NCI-H526 treated with DMSO at 0.1 percent for 48 hours (cell line): ENCODE data around the gene ANKRD28.
"Not testable (repeated sequence)": the region's sequence is repeated elsewhere in the genome, so short reads cannot be mapped to it uniquely, and the experiment has no call there.

ENCODE experiments used
- DNase-seq: peaks from one replicate; lab custom pipeline; 2025; lab: John Stamatoyannopoulos, UW

Gene ANKRD28

DNA sequence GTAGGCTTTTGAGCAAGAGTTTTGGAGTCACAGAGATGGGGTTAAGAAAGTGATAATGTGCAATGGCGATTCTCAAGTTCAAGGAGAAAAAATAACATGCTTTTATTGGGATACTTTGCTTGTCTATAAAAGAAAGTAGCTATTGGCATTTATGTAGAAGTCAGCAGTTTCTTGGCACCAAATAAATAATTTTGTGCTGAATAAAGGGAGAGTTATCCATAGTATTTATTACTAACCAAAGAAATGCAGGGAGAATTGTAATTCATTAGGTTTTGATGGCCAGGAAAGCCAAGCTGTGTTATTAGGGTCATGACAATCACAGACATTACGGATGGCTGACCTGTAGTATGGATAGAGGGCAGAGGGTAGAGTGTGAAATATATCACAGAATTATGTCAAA lies 163.1 kb downstream of the ANKRD28 start:
- no peak for DNase-seq

DNA sequence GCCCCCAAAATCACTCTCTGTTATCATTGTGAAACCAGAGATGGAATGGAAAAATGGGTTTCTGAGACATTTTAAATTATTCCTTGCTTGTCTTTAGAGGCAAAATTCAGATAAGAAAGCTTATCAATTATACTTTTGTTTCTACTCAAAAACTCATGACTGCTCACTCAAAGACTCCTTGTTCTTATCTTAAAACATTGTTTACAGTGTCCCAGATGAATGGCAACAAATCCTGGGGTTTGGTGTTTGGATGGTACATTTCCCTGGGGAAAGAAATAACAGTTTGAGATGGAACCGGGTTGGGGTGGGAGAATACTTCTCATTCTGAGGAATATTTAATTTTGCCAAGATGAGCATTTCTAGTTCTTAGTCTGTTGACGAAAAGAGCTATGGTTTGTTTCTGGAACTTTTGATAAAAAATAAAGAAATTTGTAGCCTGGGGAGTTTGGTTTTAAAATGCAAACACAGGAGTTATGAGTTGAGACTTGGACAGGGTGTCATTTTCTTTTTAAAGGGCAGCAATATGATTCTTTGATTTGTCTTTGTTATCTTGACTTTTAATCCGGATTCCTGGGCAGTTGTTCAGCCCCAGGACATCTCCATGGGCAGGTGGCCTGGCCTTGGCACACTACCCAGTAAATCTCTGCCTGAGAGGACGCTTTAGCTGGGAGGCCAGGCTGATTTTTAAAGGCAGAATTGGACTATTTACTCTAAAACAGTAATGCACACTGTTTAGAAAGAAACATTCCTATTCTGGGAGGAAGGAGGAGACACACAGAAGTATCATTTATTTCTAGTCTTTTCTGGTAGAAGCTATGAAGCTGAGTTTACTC lies 163.8 kb downstream of the ANKRD28 start:
- no peak for DNase-seq

DNA sequence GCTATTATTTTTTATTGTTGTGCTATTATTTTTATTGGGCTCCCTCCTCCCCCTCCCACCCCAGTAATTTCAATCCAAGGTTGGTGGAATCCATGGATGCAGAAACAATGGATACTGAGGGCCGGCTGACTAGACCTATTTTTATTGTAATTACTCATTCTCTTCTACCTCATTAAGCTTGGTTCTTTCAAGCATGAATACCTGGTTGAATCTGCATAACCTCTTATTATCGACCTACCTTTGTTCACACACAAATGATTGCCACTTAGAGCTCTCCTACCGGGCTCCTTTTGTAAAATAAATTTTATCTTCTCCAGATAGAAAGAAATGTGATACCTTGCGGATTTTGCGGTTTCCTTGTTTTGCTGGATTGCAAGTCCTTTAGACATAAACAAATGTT lies 164.6 kb downstream of the ANKRD28 start:
- DNase-seq, result peak; percentile 17

DNA sequence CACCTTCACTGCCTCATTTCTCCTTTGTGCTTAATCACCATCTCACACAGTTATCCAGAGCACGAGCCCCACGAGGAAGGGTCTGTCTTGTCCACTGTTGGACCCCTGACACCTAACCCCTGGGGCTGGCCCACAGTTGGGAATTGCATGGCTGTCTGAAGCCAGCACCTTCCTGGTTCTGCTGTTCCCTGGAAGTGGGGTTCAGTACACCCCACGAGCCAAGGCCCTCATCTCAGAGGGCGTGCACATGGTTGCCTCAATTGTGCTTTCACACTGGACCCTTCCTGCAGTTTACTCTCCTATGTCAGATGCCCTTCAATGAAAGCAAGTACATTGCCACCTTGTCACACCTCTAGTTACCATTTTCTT lies 165.6 kb downstream of the ANKRD28 start:
- DNase-seq, result no peak

GRCh38 chr3:15631426-15632211 lies 166.2 kb downstream of the ANKRD28 start:
- DNase-seq, result no peak

GRCh38 chr3:15630646-15631350 lies 167.0 kb downstream of the ANKRD28 start:
- no peak for DNase-seq

DNA sequence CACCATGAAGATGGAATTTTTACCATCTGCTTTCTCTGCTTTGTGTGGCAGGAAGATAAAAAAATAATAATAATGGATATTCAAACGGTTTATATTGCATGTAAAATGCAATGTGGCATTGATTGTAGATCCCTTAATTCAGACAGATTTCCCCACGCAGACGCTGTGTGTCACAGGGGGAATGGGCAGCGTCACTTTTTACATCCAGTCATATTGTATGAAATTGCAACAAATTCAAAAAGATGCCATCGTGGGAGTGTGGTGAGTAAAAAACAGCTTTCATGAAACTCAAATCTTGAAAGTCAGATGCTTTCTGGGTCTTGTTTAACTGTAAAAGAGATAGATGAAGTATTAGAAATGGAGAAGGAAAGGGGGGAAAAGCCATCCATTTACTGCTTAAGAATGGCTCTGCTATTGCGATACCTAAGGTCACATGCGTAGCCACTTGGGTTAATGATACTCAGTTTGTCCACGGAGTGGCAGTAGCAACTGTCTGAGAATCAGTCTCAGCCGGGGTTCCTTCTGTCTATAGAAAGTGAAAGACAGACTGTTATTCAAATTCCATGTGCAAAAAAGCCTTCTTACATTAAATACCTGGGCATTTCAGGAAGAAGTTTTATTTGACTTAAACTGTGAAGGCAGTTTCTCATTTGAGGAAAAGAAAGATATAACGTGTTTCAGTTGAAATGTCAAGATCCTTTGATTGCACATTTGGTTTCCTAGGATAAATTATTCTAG lies 167.8 kb downstream of the ANKRD28 start:
- DNase-seq, result peak; percentile 57

DNA sequence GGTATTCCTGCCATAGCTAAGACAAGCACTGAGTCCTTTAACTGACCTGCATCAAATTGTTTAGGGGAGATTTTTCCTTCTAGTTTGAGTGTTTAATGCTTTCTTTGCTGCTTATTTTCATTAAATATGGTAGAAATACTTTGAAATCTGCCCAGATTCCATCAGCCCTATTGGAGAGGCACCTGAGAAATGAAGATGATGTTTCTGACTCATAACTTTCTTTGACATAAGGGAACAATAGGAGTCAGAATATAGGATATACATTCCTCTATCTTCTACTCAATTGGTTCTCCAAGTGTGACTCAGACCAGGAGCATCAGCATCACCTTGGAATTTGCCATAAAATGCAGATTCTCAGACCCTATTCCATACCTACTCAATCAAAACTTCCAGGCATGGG lies 168.8 kb downstream of the ANKRD28 start:
- no peak for DNase-seq

DNA sequence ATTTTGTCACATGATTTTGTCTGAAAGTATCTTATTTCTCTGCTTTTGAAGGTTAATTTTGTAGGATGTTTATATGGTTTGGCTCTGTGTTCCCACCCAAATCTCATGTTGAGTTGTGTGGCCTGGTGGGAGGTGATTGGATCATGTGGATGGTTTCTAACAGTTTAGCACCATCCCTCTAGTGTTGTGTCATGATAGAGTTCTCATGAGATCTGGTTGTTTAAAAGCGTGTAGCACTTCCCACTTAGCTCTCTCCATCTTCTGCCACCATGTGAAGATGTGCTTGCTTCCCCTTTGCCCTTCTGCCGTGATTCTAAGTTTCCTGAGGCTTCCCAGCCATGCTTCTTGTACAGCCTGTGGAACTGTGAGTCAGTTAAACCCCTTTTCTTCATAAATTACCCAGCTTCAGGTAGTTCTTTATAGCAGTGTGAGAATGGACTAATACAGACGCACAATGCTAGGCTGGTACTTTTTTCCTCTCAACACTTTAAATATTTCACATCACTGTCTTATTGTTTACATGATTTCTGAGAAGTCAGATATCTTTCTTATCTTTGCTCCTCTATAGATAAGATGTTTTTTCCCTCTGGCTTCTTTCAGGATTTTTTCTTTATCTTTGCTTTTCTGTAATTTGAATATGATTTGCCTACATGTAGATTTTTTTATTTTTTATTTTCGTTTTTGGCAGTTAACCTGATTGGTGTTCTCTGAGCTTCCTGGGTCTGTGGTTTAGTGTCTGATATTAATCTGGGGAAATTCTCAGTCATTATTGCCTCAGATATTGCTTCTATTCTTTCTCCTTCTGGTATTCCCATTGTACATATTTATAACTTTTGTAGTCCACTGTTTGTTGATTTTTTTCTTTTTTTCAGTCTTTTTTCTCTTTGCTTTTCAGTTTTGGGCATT lies 174.0 kb downstream of the ANKRD28 start:
- DNase-seq, result no peak

GRCh38 chr3:15619659-15620464 lies 177.9 kb downstream of the ANKRD28 start:
- not testable (repeated sequence) for DNase-seq
